ENCODE measurements around the gene GPX1.
"Not testable (repeated sequence)": the region's sequence is repeated elsewhere in the genome, so short reads cannot be mapped to it uniquely, and the experiment has no call there.

GPX1 gene

DNA sequence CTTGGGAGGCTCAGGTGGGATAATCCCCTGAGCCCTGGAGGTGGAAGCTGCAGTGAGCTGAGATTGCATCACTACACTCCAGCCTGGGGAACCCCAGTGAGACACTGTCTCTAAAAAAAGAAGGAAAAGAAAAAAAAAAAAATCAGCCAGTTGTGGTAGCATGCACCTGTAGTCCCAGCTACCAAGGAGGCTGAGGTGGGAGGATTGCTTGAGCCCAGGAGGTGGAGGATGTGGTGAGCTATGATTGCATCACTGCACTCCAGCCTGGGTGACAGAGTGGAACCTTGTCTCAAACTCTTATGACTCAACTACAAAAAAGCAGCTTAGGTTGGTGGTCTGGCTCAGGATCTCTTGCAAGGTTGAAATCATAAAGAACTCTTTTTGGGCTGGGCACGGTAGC, 19.3 kb upstream of the GPX1 start:
- DNase-seq (ENCODE audit: insufficient read length, low spot score): no peak
- no peak for FAIRE-seq
- TF ChIP-seq, protein P1, sequence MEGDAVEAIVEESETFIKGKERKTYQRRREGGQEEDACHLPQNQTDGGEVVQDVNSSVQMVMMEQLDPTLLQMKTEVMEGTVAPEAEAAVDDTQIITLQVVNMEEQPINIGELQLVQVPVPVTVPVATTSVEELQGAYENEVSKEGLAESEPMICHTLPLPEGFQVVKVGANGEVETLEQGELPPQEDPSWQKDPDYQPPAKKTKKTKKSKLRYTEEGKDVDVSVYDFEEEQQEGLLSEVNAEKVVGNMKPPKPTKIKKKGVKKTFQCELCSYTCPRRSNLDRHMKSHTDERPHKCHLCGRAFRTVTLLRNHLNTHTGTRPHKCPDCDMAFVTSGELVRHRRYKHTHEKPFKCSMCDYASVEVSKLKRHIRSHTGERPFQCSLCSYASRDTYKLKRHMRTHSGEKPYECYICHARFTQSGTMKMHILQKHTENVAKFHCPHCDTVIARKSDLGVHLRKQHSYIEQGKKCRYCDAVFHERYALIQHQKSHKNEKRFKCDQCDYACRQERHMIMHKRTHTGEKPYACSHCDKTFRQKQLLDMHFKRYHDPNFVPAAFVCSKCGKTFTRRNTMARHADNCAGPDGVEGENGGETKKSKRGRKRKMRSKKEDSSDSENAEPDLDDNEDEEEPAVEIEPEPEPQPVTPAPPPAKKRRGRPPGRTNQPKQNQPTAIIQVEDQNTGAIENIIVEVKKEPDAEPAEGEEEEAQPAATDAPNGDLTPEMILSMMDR (IDR thresholded peaks at IDR 0.05; ENCODE audit: insufficient read depth, missing control alignments): no peak

DNA sequence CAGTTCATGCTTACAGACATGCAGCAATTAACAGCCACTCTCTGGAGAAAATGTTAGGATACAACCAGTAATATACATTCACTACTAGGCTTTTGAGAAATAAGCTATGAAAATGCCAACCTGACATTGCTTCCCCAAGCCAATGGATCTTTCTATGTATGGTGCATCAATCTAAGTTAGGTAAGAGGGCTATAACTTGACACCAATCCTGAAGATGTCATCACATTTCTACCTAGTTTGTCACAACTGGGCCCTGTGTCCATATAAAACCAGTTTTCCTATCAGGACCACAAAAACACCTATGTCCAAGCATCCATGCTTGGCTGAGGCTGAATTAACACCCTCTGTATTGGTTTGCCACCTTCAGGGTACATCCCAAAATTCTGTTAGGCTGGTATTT, 13.8 kb upstream of the GPX1 start:
- TF ChIP-seq, protein P1 (IDR thresholded peaks at IDR 0.05; ENCODE audit: insufficient read depth, missing control alignments): no peak

DNA sequence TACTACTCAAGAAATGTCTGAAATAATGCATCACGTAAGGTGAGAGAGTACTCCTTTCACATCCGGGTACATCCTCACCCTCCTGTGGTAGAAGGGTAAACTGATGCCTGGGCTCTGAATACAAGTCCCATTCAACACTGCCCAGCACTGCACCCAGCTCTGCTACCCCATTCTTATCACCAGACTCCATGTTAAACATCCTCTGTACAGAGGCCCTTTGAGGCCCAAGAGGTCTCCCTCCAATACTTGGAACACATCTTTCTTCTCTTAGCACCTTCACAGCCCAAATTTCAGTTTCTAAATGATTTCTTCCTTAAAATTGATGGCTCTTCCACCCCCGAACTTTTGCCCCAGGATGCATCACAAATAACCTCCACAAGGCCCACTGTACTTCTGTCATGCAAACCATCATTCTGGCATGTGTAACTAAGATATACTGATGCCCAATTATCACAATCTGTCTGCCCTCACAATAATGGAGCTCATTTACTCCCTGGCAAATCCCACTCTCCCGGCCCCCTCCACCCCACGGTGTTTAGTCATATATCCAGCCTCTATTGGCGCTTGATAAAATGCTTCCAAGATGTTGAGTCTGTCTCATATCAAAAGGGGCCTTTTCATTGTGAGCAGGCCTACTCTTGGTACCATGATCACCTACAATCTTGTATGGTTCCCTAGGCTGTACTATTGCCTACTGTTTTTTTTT, 12.6 kb upstream of the GPX1 start:
- TF ChIP-seq, protein P1 (IDR thresholded peaks at IDR 0.05; ENCODE audit: insufficient read depth, missing control alignments): no peak
- FAIRE-seq (no peak), DNase-seq (ENCODE audit: insufficient read length, low spot score) (no peak)

More for the DNA sequence above, 13.8 kb upstream of the GPX1 start:
- FAIRE-seq: no peak
- DNase-seq (ENCODE audit: insufficient read length, low spot score): no peak

DNA sequence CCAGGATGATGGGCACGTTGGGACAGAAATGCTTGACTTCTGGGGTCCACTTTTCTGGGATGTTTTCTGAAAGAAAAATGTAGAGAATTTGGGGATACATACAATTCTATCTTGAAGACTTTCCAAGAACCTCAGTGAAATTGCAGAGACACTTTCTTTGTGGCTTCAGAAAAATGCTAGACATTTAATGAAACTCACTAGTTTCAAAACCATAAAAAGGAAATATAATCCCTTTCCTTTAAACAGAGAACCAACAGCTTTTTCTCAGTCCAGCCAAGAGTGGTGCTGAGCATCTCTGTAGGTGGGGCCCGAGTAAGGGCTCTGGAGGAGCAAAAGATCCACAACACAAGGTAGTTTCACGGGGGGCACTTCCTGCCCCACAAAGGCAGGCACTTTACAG, 4.4 kb upstream of the GPX1 start:
- FAIRE-seq (no peak), DNase-seq (ENCODE audit: insufficient read length, low spot score) (no peak)
- TF ChIP-seq, protein P1 (IDR thresholded peaks at IDR 0.05; ENCODE audit: insufficient read depth, missing control alignments): no peak

DNA sequence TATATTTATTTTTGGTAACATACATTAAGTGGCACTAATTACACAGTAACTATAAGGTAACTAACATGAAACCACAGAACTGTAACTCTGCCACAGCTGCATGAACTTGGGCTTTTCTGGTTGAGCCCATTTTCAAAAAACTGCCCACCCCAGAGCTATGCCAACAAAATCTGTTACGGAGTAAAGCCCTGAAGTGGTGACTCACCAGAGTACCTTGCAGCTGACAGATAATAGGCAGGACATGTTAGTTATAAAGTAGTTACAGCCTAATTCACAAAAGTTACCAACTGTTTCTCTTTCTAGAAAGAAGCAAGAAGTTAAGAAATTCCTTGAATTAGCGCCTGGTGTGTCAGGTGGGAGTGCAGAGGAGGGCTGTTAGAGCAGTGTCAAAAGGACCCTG, 1.5 kb upstream of the GPX1 start:
- FAIRE-seq: no peak
- TF ChIP-seq, protein P1 (IDR thresholded peaks at IDR 0.05; ENCODE audit: insufficient read depth, missing control alignments): no peak
- no peak for DNase-seq (ENCODE audit: insufficient read length, low spot score)

DNA sequence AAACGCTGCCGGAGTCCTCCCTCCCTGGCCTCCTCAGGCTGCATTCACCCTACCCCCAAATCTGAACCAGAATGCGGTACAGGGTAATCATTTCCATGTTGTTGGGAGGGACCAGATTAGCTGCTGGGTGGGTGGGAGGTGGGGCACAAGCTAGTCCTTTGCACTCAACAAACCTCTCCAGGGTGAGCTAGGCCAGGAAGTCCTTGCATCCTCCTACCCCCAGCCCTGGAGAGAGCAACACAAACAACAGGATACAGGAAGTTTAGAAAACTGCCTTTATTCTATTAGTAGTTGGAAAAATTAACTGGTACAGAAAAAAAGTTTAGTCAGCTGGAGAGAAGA, 702 bp upstream of the GPX1 start:
- DNase-seq (ENCODE audit: insufficient read length, low spot score) (no peak), FAIRE-seq (no peak)
- TF ChIP-seq, protein P1 (IDR thresholded peaks at IDR 0.05; ENCODE audit: insufficient read depth, missing control alignments): no peak

DNA sequence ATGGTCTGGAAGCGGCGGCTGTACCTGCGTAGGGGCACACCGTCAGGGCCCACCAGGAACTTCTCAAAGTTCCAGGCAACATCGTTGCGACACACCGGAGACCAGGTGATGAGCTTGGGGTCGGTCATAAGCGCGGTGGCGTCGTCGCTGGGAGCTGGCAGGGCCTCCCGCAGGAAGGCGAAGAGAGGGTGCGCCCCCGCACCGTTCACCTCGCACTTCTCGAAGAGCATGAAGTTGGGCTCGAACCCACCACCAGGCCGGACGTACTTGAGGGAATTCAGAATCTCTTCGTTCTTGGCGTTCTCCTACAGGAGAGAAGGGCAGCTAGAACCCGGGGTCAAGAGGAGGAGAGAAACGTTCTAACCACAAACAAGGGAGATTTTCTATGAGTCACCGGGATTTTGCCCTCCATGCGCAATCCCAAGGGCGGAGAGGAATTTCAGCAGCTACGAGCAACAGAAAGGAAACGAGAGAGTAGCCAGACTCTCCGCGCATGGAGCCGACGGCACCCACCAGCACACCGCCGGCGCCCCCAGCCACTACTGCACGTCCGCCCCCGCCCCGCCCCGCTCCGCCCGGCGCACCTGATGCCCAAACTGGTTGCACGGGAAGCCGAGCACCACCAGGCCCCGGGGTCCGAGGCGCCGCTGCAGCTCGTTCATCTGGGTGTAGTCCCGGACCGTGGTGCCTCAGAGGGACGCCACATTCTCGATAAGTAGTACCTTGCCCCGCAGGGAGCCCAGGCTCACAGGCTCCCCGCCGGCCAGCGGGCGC, 523 bp downstream of the GPX1 start:
- FAIRE-seq; DNase-seq (ENCODE audit: insufficient read length, low spot score): not testable (repeated sequence)

DNA sequence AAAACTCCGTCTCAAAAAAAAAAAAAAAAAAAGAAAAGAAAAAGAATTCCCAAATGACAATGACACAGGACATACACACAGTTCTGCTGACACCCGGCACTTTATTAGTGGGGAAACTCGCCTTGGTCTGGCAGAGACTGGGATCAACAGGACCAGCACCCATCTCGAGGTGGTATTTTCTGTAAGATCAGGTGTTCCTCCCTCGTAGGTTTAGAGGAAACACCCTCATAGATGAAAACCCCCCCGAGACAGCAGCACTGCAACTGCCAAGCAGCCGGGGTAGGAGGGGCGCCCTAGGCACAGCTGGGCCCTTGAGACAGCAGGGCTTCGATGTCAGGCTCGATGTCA, 1.1 kb downstream of the GPX1 start:
- FAIRE-seq: not testable (repeated sequence)

More for the DNA sequence above, 1.1 kb downstream of the GPX1 start:
- not testable (repeated sequence) for DNase-seq (ENCODE audit: insufficient read length, low spot score)
